Central memory CD4-positive, alpha-beta T cell (primary cell): ENCODE results near the gene ADPRHL1.

Experiments
- DNase-seq: peaks from one replicate; pipeline ENCODE4 v3.0.0; 2022
- total RNA-seq, 3 experiments: gene quantifications; one replicate each; lab custom pipeline; 2026; lab: John Stamatoyannopoulos, UW

The ADPRHL1 gene
- 0 to 1.4 (median 0.42) reads per million in 3 experiments for total RNA-seq

DNA sequence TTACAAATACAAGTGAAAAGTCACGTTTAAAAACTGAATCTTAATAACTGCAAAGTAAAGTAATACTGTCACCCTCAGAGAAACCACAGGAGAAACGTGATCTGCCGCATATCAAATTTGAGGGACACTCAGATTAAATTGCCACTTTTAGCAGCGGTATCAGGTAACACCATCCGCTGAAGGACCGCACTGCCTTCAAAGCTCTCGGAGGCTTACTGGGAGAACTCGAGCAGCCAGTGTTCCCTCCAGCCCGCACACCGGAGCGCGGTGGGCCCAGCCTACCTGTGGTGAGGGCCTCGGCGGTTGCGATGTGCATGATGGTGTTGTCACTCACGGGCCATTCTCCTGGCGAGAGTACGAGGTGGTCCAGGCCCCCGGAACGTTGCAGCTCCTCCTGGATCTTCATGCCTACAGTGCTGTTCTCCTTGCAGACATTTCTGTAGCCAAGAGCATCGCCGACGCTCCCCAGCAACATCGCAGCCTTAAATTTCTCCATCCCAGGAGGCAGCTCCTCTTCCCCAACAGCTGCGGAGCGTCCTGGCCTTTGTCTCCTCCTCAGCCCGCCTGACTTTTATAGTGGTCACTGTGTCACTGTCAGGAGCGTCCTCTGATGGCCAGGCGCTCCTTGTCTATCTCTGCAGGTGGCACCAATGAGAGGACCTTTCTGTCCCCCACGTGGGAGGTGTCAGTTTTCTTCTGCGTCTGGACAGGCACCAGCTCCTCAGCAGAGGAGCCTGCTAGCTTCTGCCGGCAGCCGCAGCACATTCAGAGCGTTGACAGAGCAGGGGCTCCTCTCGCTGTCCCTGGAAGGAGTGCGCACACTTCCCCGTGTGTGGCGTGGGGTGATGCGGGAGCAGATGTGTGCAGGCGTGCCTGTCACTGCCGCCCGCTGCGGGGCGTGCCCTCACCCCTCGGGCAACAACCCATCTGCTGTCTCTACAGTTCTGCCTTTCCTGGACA lies at the start of gene ADPRHL1:
Gene ADPRHL1 (minus strand): TSS at position 547 of the 960 bp plus-strand sequence. CDS start 51 bp downstream, at position 496.
- DNase-seq, result no peak

GRCh38 chr13:113502686-113503085 lies 49.4 kb upstream of the ADPRHL1 start:
- DNase-seq, result no peak

GRCh38 chr13:113500530-113501265 lies 47.4 kb upstream of the ADPRHL1 start:
- no peak for DNase-seq

DNA sequence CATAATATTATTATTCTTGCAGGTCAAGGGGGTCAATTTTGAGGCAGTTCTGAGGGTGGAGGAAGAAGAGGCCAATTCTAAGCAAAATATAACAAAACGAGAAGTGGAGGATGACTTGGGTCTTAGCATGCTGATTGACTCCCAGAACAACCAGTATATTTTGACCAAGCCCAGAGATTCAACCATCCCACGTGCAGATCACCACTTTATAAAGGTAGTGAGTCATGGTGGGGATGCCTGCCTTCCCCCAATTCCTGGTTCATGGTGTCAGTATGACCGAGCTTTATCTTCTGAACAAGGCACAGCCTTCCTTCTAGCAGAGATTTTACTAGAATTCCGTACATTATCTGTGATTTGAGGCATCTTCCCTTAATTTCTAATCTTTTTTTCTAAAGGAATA lies 46.6 kb upstream of the ADPRHL1 start:
- DNase-seq, result no peak

DNA sequence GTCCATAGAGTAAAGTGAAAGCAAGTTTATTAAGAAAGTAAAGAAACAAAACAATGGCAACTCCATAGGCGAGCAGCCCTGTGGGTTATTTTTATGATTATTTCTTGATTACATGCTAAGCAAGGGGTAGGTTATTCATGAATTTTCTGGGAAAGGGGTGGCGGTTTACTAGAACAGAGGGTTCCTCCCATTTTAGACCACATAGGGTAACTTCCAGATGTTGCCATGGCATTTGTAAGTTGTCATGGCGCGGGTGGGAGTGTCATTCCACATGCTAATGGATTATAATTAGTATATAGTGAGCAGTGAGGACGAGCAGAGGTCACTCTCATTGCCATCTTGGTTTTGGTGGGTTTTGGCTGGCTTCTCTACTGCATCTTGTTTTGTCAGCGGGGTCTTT lies 45.6 kb upstream of the ADPRHL1 start:
- no peak for DNase-seq

DNA sequence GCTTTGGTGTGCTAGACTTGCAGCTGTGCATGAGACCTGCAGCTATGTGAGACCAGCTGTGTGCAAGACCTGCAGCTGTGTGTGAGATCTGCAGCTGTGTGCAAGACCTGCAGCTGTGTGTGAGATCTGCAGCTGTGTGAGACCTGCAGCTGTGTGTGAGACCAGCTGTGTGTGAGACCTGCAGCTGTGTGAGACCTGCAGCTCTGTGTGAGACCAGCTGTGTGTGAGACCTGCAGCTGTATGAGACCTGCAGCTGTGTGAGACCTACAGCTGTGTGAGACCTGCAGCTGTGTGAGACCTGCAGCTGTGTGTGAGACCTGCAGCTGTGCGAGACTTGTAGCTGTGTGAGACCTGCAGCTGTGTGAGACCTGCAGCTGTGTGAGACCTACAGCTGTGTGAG lies 43.9 kb upstream of the ADPRHL1 start:
- DNase-seq, result no peak

DNA sequence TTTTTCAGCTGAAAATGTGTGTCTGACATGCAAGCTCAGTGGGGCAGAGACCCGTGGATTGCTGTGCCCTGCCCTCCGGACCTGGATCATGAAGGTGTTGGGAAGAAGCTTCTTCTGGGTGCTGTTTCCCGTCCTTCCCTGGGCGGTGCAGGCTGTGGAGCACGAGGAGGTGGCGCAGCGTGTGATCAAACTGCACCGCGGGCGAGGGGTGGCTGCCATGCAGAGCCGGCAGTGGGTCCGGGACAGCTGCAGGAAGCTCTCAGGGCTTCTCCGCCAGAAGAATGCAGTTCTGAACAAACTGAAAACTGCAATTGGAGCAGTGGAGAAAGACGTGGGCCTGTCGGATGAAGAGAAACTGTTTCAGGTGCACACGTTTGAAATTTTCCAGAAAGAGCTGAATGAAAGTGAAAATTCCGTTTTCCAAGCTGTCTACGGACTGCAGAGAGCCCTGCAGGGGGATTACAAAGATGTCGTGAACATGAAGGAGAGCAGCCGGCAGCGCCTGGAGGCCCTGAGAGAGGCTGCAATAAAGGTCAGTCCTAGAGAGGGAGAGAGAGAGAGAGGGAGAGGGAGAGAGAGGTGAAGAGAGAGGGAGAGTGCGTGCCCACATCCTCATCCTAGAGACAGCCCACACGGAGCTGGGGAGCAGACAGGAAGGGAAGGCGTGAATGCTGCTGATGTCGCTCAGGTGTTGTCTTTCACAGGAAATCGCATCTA lies 42.4 kb upstream of the ADPRHL1 start:
- no peak for DNase-seq

DNA sequence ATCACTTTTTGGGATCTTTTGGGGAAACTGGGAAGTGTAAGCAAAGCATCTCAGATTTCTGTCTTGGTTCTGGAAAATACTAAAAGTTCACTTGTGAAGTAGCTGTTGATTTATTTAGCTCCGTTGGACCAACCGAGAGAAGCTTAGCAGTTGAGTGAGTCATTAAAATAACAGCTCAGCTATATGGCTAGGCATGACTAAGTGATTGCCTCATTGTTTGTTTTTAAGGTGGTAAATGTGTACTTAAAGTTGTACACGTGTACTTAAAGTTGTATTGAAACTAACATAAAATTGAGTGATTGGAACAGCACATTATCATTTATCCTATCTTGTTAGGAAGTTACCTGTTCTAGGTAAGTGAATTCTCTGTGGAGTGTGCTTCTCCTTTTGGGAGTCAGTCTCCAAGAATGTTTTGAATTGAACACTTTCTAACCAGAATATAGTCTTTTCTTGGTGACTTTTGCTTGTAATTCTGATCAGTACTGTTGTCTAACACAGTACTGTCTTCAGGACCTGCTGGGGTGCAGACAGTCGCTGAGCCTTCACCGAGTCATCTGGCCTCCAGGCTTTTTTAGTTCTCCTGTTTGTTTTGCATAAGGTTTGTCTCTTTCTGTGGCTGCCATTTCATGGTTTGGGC lies 40.1 kb upstream of the ADPRHL1 start:
- no peak for DNase-seq

- DNase-seq, result no peak
Measured at GRCh38 chr13:113491982-113492381, 38.7 kb upstream of the ADPRHL1 start.

DNA sequence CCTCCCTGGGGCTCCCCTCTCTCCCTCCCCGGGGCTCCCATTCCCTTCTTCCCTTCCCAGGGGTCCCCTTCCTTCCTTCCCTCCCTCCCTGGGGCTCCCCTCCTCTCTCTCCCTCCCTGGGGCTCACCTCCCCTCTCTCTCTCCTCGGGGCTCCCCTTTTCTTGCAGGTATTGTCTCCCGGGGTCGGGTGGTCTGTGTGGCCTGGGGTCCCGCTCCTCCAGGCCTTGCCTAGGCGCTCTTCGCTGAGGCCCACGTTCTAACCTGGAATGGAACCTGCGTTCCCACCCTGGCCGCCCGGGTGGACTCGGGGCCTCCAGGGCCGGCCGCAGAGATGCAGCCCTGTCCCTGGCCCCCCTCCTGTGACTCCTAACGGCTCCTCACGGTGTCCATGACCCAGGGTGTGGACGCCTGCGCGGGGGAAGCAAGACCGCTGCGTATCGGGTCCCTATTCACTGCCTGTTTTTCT lies 38.2 kb upstream of the ADPRHL1 start:
- DNase-seq, result no peak

DNA sequence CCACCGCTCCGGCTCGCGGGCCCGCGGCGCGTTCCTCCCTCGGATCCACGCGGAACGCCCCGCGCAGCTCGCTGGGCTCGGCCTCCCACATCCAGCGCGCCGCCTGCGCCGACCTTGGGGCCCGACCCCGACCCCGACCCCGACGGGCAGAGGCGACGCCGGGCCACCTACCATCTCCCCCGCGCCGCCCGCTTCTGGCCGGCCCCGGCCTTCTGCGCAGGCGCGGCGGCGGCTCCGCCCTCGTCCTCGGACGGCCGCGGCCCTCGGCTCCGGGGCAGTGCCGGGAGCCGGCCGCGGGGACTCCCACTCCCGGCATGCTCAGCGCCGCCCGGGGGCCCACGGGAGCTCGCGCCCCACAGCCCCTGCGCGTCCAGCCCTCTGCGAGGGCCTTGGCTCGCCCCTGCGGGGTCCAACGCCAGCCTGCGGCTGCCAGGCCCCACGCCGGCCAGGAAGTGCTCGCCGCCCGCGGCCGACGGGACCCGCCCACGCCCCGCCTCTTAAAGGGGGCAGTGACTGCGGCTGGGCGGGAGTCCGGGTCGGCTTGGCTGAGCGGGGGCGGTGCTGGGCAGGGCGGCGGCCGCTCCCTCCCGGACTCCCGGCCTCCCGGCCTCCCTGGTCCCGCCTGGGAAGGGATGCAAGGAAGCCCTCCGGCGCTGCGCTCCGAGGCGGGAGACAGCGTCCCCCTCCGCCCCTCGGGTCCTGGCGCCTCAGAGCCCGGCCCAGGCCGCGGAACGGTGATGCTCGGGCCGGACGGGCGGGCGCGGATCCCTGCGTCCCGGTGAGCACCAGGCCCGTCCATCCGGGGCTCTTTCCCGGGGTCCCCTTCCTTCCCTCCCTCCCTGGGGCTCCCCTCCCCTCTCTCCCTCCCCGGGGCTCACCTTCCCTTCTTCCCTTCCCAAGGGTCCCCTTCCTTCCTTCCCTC lies 37.5 kb upstream of the ADPRHL1 start, which contains the start of gene DCUN1D2:
Gene DCUN1D2 (minus strand): TSS at position 216 of the 922 bp plus-strand sequence. CDS start 42 bp downstream, at position 174.
- DNase-seq, result peak; percentile 65

GRCh38 chr13:113489549-113490495 lies 36.5 kb upstream of the ADPRHL1 start:
- peak; percentile 21 for DNase-seq

DNA sequence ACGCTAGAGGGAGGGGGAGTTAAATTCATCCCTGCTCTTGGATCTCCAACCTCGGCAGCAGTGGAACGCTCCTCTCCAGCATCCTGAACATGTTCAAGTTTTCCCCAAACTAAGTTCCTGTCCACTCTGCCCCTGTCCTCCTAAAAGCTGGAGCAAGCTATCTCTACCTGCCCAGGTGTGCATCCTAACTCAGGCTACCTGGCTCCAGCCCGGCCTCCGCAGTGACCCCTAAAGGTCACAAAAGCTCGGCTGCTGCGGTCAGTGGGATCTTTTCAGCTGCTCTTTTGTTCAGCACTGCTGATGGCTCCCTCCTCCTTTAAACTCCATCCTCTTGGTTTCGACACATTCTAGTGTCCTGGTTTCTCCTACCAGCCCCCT lies 35.9 kb upstream of the ADPRHL1 start:
- no peak for DNase-seq

DNA sequence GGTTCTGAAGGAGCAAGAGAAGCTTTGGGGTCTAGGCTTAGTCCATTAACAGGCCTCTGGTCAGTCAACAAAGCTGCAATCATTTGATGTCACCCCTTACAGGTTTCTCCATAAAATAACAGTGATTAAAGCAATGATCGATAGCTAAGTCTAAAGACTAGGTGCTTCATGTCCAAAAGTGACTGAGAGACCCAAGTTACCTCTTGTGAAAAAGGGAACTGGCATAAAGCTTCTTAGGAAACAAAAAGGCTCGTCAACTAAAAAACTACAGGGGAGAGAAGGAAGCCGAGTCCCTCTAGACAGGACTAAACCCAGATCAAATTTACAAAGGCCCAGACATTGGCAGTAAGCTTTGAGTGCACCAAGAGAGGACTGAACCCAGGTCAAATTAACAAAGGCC lies 35.0 kb upstream of the ADPRHL1 start:
- no peak for DNase-seq

DNA sequence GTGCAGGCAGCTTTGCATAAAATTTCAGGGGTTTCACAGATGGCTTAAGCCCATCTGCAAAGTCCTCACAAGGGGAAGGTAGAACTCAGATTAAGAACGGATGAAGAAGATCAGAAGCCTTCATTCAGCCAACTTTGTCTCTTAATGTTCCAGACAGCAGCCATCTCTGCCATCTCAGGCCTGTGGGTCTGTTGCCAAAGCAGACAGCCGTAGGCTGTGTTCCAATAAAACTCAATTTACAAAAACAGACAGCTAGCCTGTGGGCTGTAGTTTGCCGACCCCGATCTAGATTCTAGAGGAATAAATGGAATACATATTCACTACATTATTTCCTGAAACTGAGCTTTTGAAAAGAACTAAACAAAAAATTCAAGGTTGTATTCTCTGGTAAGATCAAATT lies 33.4 kb upstream of the ADPRHL1 start:
- no peak for DNase-seq

- DNase-seq, result no peak
Measured at GRCh38 chr13:113485545-113485944, 32.3 kb upstream of the ADPRHL1 start.

- no peak for DNase-seq
Measured at GRCh38 chr13:113483504-113484293, 30.4 kb upstream of the ADPRHL1 start.

- DNase-seq, result no peak
Measured at GRCh38 chr13:113483081-113483480, 29.8 kb upstream of the ADPRHL1 start.

- no peak for DNase-seq
Measured at GRCh38 chr13:113479179-113479578, 25.9 kb upstream of the ADPRHL1 start.
